ENCODE results near the gene SLC22A17. TPM values are rescaled to one million over a fixed set of nuclear protein-coding genes. Genes with fewer than 3 reads are reported as not detected.

The SLC22A17 gene
- total and polyA plus RNA-seq, 2 of the 13 experiments (the other 11 are each of a cell fraction or from before 2014, with no cell fraction given), result 0.95 to 1.1 TPM

GRCh38 chr14:23302290-23303225 is 50.1 kb downstream of the SLC22A17 start, which contains the start of gene PPP1R3E (continued):
- TF ChIP-seq CTCF (CRISPR knock-in tag; IDR thresholded peaks at IDR 0.05) (peak; percentile 31), PRDM15 (CRISPR knock-in tag; IDR thresholded peaks at IDR 0.05) (no peak), CENPT (CRISPR knock-in tag; IDR thresholded peaks at IDR 0.05; ENCODE audit: low read depth) (peak; percentile 91; the same call in 1 of the 2 replicates), GATAD2A (CRISPR knock-in tag; IDR thresholded peaks at IDR 0.05) (peak; percentile 78), RBM22 (optimal IDR thresholded peaks at IDR 0.05; ENCODE audit: low read length) (no peak), ADNP (CRISPR knock-in tag; IDR thresholded peaks at IDR 0.05) (0 out of 2 replicates have a peak, but pooled peaks have one; percentile 54), ZBTB21 (CRISPR knock-in tag; IDR thresholded peaks at IDR 0.05) (peak; percentile 37; the same call in 1 of the 2 replicates), RFXAP (CRISPR knock-in tag; IDR thresholded peaks at IDR 0.05; ENCODE audit: borderline replicate concordance) (0 out of 2 replicates have a peak, but pooled peaks have one; percentile 41), FLYWCH1 (CRISPR knock-in tag; IDR thresholded peaks at IDR 0.05) (no peak), ZBTB20 (CRISPR knock-in tag; IDR thresholded peaks at IDR 0.05; ENCODE audit: borderline replicate concordance, low read depth) (peak; percentile 86), DRAP1 (CRISPR knock-in tag; IDR thresholded peaks at IDR 0.05) (peak; percentile 81), ZKSCAN8 (CRISPR knock-in tag; IDR thresholded peaks at IDR 0.05; ENCODE audit: borderline replicate concordance) (no peak), ZNF577 (CRISPR knock-in tag; IDR thresholded peaks at IDR 0.05; ENCODE audit: borderline replicate concordance, low read depth) (0 out of 2 replicates have a peak, but pooled peaks have one; percentile 18), ZNF558 (CRISPR knock-in tag; IDR thresholded peaks at IDR 0.05; ENCODE audit: borderline replicate concordance) (no peak), ZNF766 (CRISPR knock-in tag; IDR thresholded peaks at IDR 0.05; ENCODE audit: borderline replicate concordance) (no peak; the same call in none of the 2 replicates), EEA1 (CRISPR knock-in tag; IDR thresholded peaks at IDR 0.05; ENCODE audit: borderline replicate concordance) (peak; percentile 33; the same call in 1 of the 2 replicates), DR1 (CRISPR knock-in tag; IDR thresholded peaks at IDR 0.05) (no peak), AKAP8 (CRISPR knock-in tag; IDR thresholded peaks at IDR 0.05) (peak; percentile 83; the same call in 1 of the 2 replicates)
- TF ChIP-seq, protein P1, sequence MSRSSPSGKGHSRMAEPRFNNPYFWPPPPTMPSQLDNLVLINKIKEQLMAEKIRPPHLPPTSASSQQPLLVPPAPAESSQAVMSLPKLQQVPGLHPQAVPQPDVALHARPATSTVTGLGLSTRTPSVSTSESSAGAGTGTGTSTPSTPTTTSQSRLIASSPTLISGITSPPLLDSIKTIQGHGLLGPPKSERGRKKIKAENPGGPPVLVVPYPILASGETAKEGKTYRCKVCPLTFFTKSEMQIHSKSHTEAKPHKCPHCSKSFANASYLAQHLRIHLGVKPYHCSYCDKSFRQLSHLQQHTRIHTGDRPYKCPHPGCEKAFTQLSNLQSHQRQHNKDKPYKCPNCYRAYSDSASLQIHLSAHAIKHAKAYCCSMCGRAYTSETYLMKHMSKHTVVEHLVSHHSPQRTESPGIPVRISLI (CRISPR knock-in tag; IDR thresholded peaks at IDR 0.05; ENCODE audit: borderline replicate concordance), result no peak; the same call in 1 of the 2 replicates
- TF ChIP-seq, protein P2, sequence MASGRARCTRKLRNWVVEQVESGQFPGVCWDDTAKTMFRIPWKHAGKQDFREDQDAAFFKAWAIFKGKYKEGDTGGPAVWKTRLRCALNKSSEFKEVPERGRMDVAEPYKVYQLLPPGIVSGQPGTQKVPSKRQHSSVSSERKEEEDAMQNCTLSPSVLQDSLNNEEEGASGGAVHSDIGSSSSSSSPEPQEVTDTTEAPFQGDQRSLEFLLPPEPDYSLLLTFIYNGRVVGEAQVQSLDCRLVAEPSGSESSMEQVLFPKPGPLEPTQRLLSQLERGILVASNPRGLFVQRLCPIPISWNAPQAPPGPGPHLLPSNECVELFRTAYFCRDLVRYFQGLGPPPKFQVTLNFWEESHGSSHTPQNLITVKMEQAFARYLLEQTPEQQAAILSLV (CRISPR knock-in tag; IDR thresholded peaks at IDR 0.05; ENCODE audit: borderline replicate concordance), result peak; percentile 80; the same call in 1 of the 2 replicates
